ENCODE measurements around the gene DDX49. TPM values are rescaled to one million over a fixed set of nuclear protein-coding genes. Genes with fewer than 3 reads are reported as not detected.
A peak's percentile ranks its signal among the peaks of the same experiment; 100 is the strongest.

Gene DDX49
- total and polyA plus RNA-seq, 2 donors (not counting 1 experiment from before 2014, with no cell fraction given) = 38.9 to 47.5 TPM

DNA sequence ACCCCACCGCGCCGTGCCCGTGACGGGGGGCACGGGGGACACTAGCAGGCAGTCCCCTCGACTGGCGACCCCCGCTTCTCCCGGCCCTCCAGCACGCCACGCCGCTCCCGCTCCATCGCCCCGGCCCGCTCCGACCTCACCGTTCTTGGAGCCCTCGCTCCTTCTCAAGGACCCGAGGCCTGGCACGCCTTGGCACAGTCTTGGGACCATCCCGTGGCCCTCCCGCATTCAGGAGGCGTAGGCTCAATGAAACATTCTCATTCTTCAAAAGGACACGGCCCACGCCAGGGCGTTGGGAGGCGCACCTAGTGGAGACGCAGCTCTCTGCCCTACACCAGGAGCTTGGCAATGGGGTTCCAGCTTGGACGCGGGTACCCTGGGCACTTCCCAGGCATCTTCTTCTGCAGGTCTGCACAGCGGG, 23.1 kb upstream of the DDX49 start:
- peaks cover 1 to 24% of the 10 kb centered on the region in 2 experiments for H3K36me3 ChIP-seq (replicated peaks in 1 of 2; ENCODE audit: control extremely low read depth in 1 of 2, control insufficient read depth in 1 of 2, extremely low read depth in 1 of 2, insufficient read depth in 2 of 2, low read length in 1 of 2)

More for the DNA sequence above, 23.1 kb upstream of the DDX49 start:
- H3K27me3 ChIP-seq (replicated peaks in 1 of 4; ENCODE audit: control extremely low read depth in 1 of 4, control insufficient read depth in 3 of 4, insufficient read depth in 4 of 4, low read length in 3 of 4) = peaks cover 0 to 25% (median 11%) of the 10 kb centered on the region in 4 experiments
- no peak overlapping the region for H2AFZ ChIP-seq (ENCODE audit: insufficient read depth, low read depth, low read length, poor library complexity, severe bottlenecking)
- peaks cover 21% of the 10 kb centered on the region for H4K20me1 ChIP-seq (ENCODE audit: control insufficient read depth, insufficient read depth, low read length, poor library complexity, severe bottlenecking)
- Mint-ChIP-seq H3K9me3 (ENCODE audit: insufficient read depth) (no peaks in the 10 kb centered on the region), H3K27ac (no peak overlapping the region), H3K27me3 (peaks cover 25% of the 10 kb centered on the region), H3K4me3 (peak overlapping the region; percentile 87), H3K4me1 (peaks cover 11% of the 10 kb centered on the region)
- no peaks in the 10 kb centered on the region for H3K79me2 ChIP-seq (ENCODE audit: control insufficient read depth, insufficient read depth, low read length)
- ChIA-PET POLR2A (no interaction called here), CTCF (no interaction called here)
- H3K27ac ChIP-seq (ENCODE audit: low read length in 2 of 2) = no peak overlapping the region
- WGBS (ENCODE audit: insufficient coverage) = 23% methylated on average over 33 of the region's 33 CpGs
- intact Hi-C loops (cut with micrococcal nuclease) = no loop called here
- peak; percentile 27 for DNase-seq
- peaks cover 13 to 17% of the 10 kb centered on the region in 2 donors for H3K4me1 ChIP-seq (ENCODE audit: control insufficient read depth in 2 of 2, insufficient read depth in 2 of 2, low read length in 2 of 2)
- H3K4me3 ChIP-seq (ENCODE audit: control extremely low read depth in 1 of 5, extremely low read depth in 1 of 5, insufficient read depth in 1 of 5, low read depth in 2 of 5, low read length in 4 of 5) = no peak overlapping the region
- H3K9ac ChIP-seq (ENCODE audit: low read length) = no peak overlapping the region
- no peak for TF ChIP-seq EZH2 (IDR thresholded peaks at IDR 0.05; ENCODE audit: borderline replicate concordance, insufficient read depth, low read depth, low read length, poor library complexity, severe bottlenecking)
- TF ChIP-seq, protein P1, sequence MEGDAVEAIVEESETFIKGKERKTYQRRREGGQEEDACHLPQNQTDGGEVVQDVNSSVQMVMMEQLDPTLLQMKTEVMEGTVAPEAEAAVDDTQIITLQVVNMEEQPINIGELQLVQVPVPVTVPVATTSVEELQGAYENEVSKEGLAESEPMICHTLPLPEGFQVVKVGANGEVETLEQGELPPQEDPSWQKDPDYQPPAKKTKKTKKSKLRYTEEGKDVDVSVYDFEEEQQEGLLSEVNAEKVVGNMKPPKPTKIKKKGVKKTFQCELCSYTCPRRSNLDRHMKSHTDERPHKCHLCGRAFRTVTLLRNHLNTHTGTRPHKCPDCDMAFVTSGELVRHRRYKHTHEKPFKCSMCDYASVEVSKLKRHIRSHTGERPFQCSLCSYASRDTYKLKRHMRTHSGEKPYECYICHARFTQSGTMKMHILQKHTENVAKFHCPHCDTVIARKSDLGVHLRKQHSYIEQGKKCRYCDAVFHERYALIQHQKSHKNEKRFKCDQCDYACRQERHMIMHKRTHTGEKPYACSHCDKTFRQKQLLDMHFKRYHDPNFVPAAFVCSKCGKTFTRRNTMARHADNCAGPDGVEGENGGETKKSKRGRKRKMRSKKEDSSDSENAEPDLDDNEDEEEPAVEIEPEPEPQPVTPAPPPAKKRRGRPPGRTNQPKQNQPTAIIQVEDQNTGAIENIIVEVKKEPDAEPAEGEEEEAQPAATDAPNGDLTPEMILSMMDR (IDR thresholded peaks at IDR 0.05) = no peak
- no peaks in the 10 kb centered on the region for H3K9me3 ChIP-seq (ENCODE audit: control extremely low read depth in 1 of 3, control insufficient read depth in 2 of 3, insufficient read depth in 1 of 3, low read length in 2 of 3)
- no peak for ATAC-seq (ENCODE audit: low read depth)
- H3K4me2 ChIP-seq (replicated peaks; ENCODE audit: low read depth, low read length, poor library complexity, severe bottlenecking) = peak overlapping the region; percentile 38
